Endometrial microvascular endothelial cells (primary cell): ENCODE data around the gene C2orf80. TPM values are rescaled to one million over a fixed set of nuclear protein-coding genes. Genes with fewer than 3 reads are reported as not detected.

ENCODE experiments used
- in situ Hi-C: cut with HindIII; loops from 2 replicates; pipeline ENCODE4 v1.10.0; 2017; ENCODE audit warnings: low sequenced_read_pairs, low pct_unique_long_range_greater_than_20kb; ENCODE audit errors: inconsistent ontology term
- total RNA-seq: library from RNA; depleted of rRNA; stranded (reverse); fragments of >200 nt; gene quantifications from one replicate; pipeline ENCODE4 v1.2.3, GENCODE V29; 2015; ENCODE audit errors: inconsistent ontology term

The C2orf80 gene
- total RNA-seq, 1 donor from 2014 or later = not detected

DNA sequence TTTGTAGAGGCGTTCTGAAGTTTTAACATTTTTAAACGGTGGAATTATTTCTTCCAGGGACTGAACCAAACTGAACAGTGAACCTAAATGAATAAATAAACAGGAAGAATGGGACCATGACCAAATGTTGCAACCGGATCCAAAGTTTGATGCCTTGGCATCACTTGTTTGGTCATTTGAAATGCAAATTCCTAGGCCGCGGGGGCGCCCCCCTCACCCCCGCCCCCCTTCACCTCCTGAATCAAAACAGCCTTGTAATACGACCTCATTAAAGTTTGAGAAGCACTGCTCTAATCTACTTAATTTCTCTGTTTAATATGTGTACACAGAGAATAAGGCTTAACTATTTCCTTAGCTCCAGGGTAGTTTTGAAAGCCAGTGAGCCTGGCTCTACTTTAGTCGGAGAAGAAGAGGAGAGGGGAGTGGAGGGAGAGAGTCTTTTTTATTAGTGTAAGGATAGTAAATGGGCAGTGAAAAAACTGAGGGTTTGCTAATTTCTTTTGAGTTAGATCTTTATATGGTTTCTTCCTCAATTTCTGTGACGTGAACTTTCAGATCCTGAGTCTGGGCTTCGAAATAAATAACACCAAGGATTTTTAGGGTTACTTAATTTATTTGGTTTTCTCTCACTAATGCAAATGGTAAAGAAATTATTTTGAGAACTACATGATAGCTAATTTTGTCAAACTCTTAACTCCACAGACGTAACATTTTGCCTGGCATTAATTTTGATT, 5.7 kb downstream of the C2orf80 start:
- in situ Hi-C loops = no loop called here

DNA sequence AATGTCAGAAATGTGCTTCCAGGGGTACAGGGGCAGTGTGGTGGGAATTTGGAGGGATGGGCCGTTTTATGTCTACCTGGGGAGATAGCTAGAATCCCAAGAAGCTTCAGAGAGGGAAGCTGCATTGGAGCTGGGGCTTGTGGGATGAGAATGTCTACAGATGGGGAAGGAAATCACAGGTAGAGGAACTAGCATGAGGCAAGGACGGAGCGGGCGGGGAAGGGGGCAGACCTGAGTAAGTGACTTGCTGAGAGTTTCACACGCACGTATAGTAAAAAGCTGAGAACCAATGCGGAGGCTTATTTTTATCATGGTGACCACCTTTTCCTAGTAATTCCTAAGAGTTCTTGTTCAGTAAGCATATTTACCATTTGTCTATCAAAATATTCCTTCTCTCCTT, 6.3 kb downstream of the C2orf80 start:
- in situ Hi-C loops = no loop called here

DNA sequence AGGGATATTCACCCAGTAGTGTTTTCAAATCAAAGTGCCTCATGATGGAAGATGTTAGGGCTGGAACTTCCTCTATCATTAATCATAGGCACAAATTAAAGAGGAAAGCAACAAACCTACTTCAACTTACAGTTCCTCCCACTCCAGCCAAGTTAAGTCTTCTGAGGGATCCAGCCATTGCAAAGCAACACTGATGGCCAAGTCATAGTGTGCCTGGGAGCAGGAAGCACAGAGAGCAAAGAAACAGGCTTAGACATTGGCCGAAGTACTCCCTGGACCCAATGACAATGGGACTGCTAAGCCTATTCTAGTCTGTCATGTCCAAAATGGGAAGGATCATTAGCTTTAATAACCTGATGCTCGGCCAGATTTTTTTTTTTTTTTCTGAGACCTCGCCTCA, 7.0 kb downstream of the C2orf80 start:
- in situ Hi-C loops = no loop called here

DNA sequence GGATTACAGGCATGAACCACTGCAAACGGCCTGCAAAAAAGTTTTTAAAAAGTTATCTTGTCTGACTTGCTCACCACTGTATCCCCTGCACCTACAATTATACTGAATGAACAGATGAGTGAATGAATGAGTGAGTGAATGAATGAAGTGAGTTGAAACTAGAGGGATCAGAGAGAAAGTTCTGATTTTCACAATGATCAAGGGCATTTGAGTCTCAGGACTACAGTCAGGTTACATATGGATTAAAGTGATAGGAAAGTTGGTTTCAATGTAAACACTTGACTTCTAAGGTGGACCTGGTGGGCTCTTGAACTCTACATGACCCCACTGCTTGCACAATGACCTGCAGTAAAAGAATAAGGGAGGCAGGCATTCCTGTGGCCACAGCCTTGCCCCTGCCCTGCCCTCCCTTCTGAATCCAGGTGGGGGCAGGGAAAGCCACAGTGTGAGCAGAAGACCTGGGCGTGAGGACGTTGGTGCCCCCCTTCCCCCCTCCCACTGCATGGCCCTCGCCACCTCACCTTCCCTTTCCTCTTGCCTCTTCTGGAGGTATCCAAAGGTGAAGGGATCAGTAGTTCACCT, 10.7 kb downstream of the C2orf80 start:
- in situ Hi-C loops = no loop called here

DNA sequence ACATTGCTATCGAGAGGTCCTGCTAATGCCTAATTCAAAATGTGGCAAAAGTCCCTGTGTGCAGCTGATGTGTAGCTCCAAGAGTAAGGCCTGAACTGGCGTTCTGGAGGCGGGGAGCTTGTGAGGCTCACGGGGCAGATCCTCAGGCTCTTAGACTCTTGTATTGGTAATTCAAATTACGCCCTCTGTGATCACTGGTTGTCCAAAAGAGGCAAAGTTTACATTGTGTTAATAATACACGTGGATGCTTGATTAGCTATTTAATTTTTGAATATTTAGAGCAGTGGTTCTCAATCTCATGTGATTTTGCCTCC, 14.0 kb downstream of the C2orf80 start:
- in situ Hi-C loops = no loop called here

DNA sequence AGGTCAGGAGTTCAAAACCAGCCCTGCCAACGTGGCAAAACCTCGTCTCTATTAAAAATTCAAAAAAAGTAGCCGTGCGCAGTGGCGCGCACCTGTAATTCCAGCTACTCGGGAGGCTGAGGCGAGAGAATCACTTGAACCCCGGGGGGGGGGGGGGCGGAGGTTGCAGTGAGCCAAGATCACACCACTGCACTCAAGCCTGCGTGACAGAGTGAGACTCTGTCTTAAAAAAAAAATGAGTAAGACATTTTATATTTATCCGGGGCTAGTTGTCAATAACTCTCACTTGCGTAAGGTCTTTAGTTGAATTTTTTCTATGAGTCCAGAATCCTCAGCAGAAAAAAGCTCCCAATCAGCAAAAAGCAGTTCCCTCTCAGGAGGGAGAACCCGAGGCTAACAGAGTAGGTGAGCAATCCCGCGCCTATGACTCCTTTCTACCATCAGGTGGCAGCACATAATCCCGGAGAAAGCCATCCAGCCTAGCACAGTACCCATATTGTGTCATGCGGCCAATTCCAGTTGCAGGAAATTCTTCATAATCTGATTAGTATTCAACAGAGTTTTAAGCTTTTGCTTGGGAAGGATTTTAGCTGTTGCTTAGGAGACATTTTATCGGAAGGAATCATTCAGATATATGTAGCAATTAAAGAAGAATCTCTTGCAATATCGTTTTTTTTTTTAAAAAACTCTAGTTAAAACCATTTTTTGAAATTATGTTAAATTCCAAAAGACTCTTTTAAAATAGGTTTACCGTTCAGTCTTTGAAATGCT, 14.6 kb downstream of the C2orf80 start:
- in situ Hi-C loops = no loop called here

DNA sequence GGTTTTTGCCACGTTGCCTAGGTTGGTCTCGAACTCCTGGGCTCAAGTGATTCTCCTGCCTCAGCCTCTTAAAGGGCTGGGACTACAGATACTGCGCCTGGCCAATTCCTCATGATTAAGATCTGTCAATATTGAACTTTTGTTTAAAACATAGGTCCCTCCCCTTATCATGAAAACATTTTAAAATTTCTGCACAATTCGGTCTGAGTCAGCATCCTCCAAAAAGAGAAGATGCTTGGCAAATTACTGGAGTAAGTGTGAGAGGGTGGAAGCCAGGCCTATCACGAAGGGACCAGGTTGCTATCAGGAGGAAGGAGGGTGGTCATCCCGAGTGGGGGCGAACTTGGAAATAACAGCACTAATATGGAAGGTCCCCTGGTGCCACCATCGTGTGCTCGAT, 15.7 kb downstream of the C2orf80 start:
- in situ Hi-C loops = no loop called here

DNA sequence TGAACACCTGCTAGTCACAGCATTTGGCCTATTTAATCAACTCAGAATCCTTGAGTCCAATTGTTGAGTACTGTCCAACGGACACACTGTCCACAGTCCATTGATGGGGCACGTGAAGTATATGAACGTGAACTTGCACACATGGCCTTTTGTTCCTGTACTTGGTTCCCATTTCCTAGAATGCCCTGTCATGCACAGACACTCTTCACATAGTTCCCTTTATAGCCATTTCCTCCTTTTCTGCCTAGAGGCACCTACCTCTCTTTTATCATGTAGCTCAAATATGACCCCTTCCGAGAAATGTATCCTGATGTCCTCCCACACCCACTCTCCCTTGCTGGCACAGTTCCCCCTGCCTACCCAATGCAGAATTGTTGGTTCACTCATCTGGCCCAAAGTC, 17.7 kb downstream of the C2orf80 start:
- in situ Hi-C loops = no loop called here

DNA sequence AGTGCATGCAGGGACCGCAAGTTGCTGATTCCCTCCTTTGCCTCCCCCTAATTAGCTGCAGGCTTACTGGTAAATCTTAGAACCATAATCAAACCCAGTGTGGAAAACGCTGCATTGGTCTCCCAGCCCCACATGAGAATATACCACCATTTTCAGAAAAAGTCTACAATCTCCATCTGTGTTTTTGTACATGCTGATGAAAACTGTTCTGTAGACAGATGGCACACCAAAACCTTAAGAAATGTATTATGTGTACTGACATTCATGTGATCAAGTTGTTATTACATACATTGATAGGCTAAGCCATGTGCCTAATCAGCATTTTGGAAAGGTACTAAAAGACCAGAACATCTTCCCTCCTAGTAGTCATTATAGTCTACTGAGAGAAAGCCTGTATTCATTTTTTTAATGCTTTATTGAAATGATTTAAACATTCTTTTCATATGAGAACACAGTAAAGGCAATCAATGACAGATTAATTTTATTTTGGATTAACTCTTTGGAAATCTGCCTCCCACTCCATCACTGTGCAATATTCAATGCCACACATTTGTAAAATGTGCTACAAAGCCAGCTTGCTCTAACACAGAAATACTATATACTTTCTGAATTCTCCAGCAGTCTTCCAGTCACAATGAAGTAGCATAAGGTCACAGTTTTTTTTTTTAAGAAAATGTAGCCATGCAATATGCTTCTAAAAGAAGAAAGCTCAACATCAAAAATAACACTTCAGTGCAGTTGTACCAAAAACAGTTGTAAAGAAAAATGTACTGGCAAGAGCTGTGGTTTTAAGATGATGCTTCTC, 24.7 kb downstream of the C2orf80 start:
- in situ Hi-C loops = no loop called here

DNA sequence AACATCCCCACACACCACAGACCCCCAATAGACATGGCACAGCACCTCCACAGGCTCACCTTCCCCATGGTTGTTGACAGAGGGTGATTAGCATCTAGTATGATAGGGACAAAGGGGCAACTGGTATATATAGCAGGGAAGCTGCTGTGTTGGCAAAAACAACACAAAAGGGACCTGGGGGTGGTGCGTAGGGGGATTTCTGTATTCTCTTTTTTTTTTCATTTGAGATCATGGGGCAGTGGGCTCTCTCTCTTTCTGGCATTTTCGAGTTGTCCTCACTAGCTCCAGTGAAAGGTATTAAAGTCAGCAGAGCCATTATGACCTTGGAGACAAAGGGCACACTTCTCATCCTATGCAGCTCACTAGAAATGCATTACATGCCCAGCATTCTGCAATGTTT, 26.3 kb downstream of the C2orf80 start, which contains the start of gene CRYGA:
TSS of gene CRYGA (minus strand) at position 101 of the 400 bp plus-strand sequence. CDS start at position 68, 33 bp downstream.
- in situ Hi-C loops = no loop called here

DNA sequence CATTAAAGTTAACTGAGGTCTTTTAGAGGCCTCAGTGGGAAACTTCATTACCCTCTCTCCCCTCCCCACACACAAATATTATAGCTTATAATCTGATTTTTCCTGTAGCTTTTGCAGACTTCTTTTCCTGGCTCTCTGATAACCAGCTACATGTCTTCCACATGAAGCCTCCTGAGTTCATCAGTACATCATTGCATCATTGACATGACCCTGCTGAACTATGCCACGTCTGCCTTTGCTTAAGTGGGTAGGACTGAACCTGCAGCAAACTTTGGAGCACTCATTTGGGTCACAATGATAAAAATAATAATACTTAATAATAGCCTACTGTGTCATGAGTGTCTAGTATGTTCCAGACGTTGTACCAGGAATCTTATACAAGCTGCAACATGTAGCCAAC, 33.4 kb downstream of the C2orf80 start:
- in situ Hi-C loops = no loop called here

DNA sequence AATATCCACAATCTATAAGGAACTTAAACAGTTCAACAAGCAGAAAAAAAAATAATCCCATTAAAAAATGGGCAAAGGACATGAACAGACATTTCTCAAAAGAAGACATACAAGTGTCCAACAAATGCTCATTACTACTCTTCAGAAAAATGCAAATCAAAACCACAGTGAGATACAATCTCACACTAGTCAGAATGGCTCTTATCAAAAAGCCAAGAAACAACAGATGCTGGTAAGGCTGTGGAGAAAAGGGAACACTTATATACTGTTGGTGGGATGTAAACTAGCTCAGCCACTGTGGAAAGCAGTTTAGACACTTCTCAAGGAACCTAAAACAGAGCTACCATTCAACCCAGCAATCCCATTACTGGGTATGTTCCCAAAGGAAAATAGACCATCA, 36.7 kb downstream of the C2orf80 start:
- in situ Hi-C loops = no loop called here

DNA sequence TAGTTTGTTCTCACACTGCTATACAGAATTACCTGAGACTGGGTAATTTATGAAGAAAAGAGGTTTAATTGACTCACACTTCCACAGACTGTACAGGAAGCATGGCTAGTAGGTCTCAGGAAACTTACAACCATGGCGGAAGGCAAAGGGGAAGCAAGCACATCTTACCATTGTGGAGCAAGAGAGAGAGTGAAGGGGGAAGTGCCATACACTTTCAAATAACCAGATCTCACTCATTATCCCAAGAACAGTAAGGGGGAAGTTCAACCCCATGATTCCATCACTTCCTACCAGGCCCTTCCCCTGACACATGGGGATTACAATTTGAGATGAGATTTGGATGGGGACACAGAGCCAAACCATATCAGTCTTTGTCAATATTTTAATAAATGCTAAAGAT, 38.9 kb downstream of the C2orf80 start:
- in situ Hi-C loops = no loop called here

DNA sequence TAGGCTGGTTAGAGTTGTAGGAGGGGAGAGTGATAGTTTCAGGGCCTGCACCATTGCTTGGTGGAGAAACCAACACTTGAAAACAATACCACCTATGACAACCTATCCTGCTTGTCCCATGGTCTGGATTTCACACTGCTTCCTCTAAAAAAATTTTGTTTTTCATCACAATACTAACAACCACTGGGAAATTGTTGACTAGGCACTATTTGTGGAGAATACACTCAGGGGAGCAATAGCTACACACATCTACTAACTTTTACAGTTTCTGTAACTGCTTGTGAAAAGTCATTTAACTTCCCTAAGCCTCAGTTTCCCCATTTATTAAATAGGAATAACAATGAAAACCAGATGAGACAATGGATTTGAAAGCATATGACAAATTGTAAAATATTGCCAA, 39.7 kb downstream of the C2orf80 start:
- in situ Hi-C loops = no loop called here

DNA sequence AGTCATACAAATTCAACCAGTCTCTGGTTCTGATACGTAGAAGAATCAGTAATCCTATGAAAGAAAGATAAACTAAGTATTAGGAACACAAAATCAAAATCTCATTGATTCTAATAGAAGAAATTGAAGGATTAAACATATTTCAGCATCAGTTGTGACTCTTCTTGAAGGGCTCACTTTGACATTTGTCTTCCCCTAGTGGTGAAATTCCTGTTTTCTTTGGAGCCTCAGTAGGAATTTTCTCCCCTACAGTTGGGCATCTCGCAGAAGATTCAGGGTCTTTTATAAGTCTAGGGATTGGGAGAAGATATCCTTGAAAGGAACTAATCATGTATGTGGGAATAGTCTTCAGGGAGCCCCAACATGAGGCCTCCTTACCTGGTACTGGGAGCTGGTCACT, 41.0 kb downstream of the C2orf80 start:
- in situ Hi-C loops = no loop called here

DNA sequence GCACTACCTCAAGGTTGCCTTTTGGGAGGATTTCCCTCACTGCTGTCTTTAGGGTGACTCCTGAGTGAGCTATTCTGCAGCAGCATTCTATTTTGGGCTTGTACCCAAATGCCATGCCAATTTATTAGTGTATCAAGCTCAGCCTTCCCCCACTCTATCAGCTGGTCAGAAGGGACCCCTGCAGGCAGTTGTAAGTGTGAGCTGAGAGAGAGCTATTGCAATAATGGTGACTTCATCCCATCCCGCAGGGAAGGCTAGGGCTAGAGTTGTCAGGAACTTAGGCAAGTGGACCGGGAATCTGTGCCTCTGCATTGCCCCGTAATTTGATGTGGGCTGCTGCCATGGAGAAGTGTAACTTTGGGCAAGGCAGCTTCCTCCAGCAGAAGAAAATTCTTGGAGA, 42.1 kb downstream of the C2orf80 start:
- in situ Hi-C loops = no loop called here

DNA sequence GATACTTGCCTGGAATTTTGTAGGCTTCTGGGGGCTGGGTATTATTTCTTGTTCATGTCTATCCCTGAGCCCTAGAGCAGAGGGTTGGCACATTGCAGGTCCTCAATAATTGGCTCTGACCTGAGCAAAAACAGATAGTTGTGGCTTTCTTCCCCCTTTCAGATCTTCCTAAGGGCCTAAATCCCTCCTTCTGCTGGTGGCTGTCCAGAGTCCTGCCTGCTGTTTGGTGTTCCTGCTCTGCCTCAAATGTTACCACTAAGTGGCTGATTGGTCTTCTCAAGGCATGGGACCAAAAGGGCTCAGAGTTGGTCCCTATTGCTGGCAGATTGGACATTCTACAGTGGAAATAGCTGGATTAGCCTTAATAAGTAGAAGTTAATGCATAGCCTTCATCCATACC, 42.8 kb downstream of the C2orf80 start:
- in situ Hi-C loops = no loop called here

DNA sequence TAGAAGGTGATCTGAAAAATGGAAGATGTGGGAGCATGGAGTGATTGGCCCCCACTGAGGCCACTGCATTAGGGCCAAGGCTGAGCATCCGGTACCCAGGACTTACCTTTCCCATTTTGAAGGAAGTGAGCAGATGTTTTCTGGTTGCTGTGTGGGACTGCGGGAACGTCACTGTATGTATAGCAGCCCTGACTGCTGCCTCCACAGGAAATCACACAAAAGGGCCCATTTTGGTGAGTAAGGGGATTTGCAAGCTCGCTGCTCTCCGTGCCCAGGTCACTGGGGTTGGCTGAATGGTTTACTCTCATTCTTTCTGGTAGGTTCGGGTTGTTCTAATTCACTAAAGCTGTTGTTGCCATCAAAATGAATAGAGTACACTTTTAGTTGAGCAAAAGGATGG, 43.8 kb downstream of the C2orf80 start, which contains the start of gene CRYGB:
TSS of gene CRYGB (minus strand) at position 153 of the 400 bp plus-strand sequence. CDS start at position 115, 38 bp downstream.
- in situ Hi-C loops = no loop called here
